SU-DHL-6 (cell line): ENCODE measurements around the gene GPD1.

Experiments
- EZH2phosphoT487 ChIP-seq: fragments of 200-600 bp; sonication (generic), shearing (Covaris generic); conservative IDR thresholded peaks from 2 replicates; pipeline ENCODE4 v1.6.1; 2018; ENCODE audit warnings: mild to moderate bottlenecking, antibody characterized with exemption, low read length, moderate library complexity, mixed read lengths
- TF ChIP-seq, protein P1 (sequence below): fragments of 200-600 bp; sonication (generic); IDR thresholded peaks from one replicate; pipeline ENCODE4 v1.5.1; 2017; ENCODE audit warnings: antibody characterized with exemption, mild to moderate bottlenecking, low read length, moderate library complexity; ENCODE audit not compliant: insufficient read depth, poor library complexity, severe bottlenecking

DNA sequence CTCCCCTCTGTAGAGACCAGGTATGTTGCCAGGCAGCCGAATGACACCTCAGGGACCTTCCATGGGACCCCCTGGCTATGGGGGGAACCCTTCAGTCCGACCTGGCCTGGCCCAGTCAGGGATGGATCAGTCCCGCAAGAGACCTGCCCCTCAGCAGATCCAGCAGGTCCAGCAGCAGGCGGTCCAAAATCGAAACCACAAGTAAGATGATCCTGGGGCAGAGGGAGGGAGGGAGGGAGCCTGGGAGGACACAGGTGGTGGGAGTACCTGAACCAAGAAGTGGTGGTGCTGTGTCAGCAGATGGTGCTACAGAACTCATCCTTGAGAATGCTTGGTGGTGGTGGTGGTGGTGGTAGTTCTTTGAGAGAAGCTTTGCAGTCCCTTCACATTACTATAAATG is 17.7 kb upstream of the GPD1 start:
- TF ChIP-seq, protein P1, sequence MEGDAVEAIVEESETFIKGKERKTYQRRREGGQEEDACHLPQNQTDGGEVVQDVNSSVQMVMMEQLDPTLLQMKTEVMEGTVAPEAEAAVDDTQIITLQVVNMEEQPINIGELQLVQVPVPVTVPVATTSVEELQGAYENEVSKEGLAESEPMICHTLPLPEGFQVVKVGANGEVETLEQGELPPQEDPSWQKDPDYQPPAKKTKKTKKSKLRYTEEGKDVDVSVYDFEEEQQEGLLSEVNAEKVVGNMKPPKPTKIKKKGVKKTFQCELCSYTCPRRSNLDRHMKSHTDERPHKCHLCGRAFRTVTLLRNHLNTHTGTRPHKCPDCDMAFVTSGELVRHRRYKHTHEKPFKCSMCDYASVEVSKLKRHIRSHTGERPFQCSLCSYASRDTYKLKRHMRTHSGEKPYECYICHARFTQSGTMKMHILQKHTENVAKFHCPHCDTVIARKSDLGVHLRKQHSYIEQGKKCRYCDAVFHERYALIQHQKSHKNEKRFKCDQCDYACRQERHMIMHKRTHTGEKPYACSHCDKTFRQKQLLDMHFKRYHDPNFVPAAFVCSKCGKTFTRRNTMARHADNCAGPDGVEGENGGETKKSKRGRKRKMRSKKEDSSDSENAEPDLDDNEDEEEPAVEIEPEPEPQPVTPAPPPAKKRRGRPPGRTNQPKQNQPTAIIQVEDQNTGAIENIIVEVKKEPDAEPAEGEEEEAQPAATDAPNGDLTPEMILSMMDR, result no peak
- no peak for TF ChIP-seq EZH2phosphoT487
